Trophoblast cell (in vitro differentiated cells and primary cell): ENCODE data around the gene RSL1D1.
A peak's percentile ranks its signal among the peaks of the same experiment; 100 is the strongest.

ENCODE experiments used
- DNase-seq, 2 donors: peaks; one replicate each; pipeline ENCODE4 v3.0.0-alpha.2; 2016
- H2AFZ ChIP-seq: 2 replicates; pipeline ENCODE4 v1.6.1; 2013; ENCODE audit warnings: low read length, moderate library complexity, mild to moderate bottlenecking; ENCODE audit not compliant: insufficient read depth, poor library complexity
- H2AK5ac ChIP-seq: 2 replicates; pipeline ENCODE4 v1.6.1; 2013; ENCODE audit warnings: mild to moderate bottlenecking, low read length
- H2BK120ac ChIP-seq: 2 replicates; pipeline ENCODE4 v1.6.1; 2013; ENCODE audit warnings: low read length, mild to moderate bottlenecking, moderate library complexity; ENCODE audit not compliant: insufficient read depth, poor library complexity
- H2BK12ac ChIP-seq: 2 replicates; pipeline ENCODE4 v1.6.1; 2013; ENCODE audit warnings: mild to moderate bottlenecking, low read length, moderate library complexity
- H2BK5ac ChIP-seq: 2 replicates; pipeline ENCODE4 v1.6.1; 2013; ENCODE audit warnings: low read length, low read depth, moderate library complexity, mild to moderate bottlenecking; ENCODE audit not compliant: poor library complexity
- H3K14ac ChIP-seq: 2 replicates; pipeline ENCODE4 v1.6.1; 2013; ENCODE audit warnings: mild to moderate bottlenecking, low read length
- H3K18ac ChIP-seq: 2 replicates; pipeline ENCODE4 v1.6.1; 2013; ENCODE audit warnings: mild to moderate bottlenecking, low read length
- H3K23ac ChIP-seq: 2 replicates; pipeline ENCODE4 v1.6.1; 2013; ENCODE audit warnings: low read length
- H3K27ac ChIP-seq: 2 replicates; pipeline ENCODE4 v1.5.1; 2013; ENCODE audit warnings: low read depth, mild to moderate bottlenecking, inconsistent platforms, low read length, moderate library complexity
- H3K27me3 ChIP-seq: 2 replicates; pipeline ENCODE4 v1.6.1; 2013; ENCODE audit warnings: inconsistent platforms, mild to moderate bottlenecking, low read length, moderate library complexity; ENCODE audit not compliant: insufficient read depth
- H3K36me3 ChIP-seq, 2 experiments: 1 replicate in 1 of 2; 2 replicates in 1 of 2; pipeline ENCODE4 v1.6.1; 2013; ENCODE audit warnings: low read length in 2 of 2, mild to moderate bottlenecking in 2 of 2, moderate library complexity in 1 of 2; ENCODE audit not compliant: insufficient read depth in 2 of 2, control insufficient read depth in 1 of 2
- H3K4ac ChIP-seq: 2 replicates; pipeline ENCODE4 v1.6.1; 2013; ENCODE audit warnings: low read depth, mild to moderate bottlenecking, low read length, moderate library complexity
- H3K4me1 ChIP-seq, 2 experiments: 1 replicate in 1 of 2; 2 replicates in 1 of 2; pipeline ENCODE4 v1.6.1; 2013; ENCODE audit warnings: low read length in 2 of 2, mild to moderate bottlenecking in 2 of 2, moderate library complexity in 1 of 2; ENCODE audit not compliant: insufficient read depth in 2 of 2, control insufficient read depth in 1 of 2
- H3K4me2 ChIP-seq: 2 replicates; pipeline ENCODE4 v1.6.1; 2013; ENCODE audit warnings: inconsistent platforms, mild to moderate bottlenecking, low read length, moderate library complexity
- H3K4me3 ChIP-seq: 2 replicates; pipeline ENCODE4 v1.5.1; 2013; ENCODE audit warnings: mild to moderate bottlenecking, low read depth, low read length, inconsistent platforms
- H3K79me1 ChIP-seq: one replicate; pipeline ENCODE4 v1.6.1; 2013; ENCODE audit warnings: low read length
- H3K79me2 ChIP-seq: 2 replicates; pipeline ENCODE4 v1.6.1; 2013; ENCODE audit warnings: low read length, mild to moderate bottlenecking; ENCODE audit not compliant: control insufficient read depth, insufficient read depth, poor library complexity
- H3K9ac ChIP-seq: 2 replicates; pipeline ENCODE4 v1.6.1; 2013; ENCODE audit warnings: mild to moderate bottlenecking, low read length
- H3K9me3 ChIP-seq: 2 replicates; pipeline ENCODE4 v1.6.1; 2013; ENCODE audit warnings: low read depth, mild to moderate bottlenecking, control low read depth, inconsistent platforms, low read length; ENCODE audit not compliant: insufficient read depth
- H4K12ac ChIP-seq: 2 replicates; pipeline ENCODE4 v1.6.1; 2013; ENCODE audit warnings: low read depth, mild to moderate bottlenecking, low read length, moderate library complexity
- H4K8ac ChIP-seq: 2 replicates; pipeline ENCODE4 v1.6.1; 2013; ENCODE audit warnings: low read depth, mild to moderate bottlenecking, low read length, moderate library complexity
- H4K91ac ChIP-seq: one replicate; pipeline ENCODE4 v1.6.1; 2013; ENCODE audit warnings: low read depth, mild to moderate bottlenecking, low read length, moderate library complexity
- WGBS: extraction: QIAGEN DNeasy Blood & Tissue Kit; methylation state at CpG from one replicate; pipeline ENCODE4 v1.1.7; 2013; ENCODE audit warnings: missing lambda C conversion rate; ENCODE audit not compliant: insufficient read length, insufficient coverage; ENCODE audit errors: extremely low coverage; 5-methylcytosine and 5-hydroxymethylcytosine counted together

Gene RSL1D1

DNA sequence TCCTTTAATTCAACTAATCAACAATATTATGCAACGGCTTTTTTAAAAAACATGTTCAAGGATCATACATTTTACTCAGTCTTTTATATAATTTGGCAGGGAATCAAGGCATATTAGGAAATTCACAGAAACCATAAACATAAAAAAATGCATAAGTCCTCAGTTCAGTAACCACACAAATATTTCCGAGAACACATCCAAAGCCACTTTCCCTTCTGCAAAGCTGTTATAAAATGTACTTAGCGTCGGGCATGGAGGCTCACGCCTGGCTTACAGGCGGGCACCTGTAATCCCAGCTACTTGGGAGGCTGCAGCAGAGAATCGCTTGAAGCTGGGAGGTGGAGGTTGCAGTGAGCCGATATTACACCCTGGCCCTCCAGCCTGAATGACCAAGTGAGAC lies 44.6 kb downstream of the RSL1D1 start:
- Histone ChIP-seq H4K12ac (no peak overlapping the region), H3K18ac (no peak overlapping the region), H3K9me3 (no peaks in the 10 kb centered on the region), H4K8ac (no peak overlapping the region), H3K36me3 (no peaks in the 10 kb centered on the region), H3K4me2 (no peak overlapping the region), H3K79me2 (no peaks in the 10 kb centered on the region), H2AFZ (no peak overlapping the region), H3K4ac (no peak overlapping the region), H4K91ac (no peak overlapping the region), H2AK5ac (no peak overlapping the region), H3K23ac (no peak overlapping the region), H3K27me3 (no peaks in the 10 kb centered on the region), H2BK12ac (no peak overlapping the region), H2BK120ac (no peak overlapping the region), H3K27ac (no peak overlapping the region), H3K14ac (no peak overlapping the region), H3K9ac (no peak overlapping the region), H3K4me1 (peaks cover 0 to 1% of the 10 kb centered on the region in 2 experiments), H3K79me1 (no peaks in the 10 kb centered on the region), H3K4me3 (no peak overlapping the region), H2BK5ac (no peak overlapping the region)
- DNase-seq = no peak
- no CpG with 5 or more reads among the region's 8 CpGs for WGBS

DNA sequence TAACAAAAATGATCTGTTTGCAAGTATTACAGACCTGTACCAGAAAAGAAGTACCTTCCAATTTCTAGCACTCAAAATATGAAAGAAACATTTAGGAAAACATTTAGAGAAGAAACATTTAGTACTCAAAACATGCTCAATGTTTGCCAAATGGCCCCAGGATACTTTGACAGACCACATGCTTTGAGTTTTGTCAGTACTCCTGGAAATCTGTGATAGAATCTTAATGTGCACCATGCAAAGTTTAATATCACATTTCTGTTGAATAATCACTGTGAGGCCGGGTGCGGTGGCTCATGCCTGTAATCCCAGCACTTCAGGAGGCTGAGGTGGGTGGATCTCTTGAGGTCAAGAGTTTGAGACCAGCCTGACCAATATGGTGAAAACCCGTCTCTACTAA lies 45.8 kb downstream of the RSL1D1 start:
- H3K4me1 ChIP-seq = peaks cover 0 to 5% of the 10 kb centered on the region in 2 experiments
- H3K18ac ChIP-seq = no peak overlapping the region
- no peaks in the 10 kb centered on the region for H3K79me2 ChIP-seq
- H4K12ac ChIP-seq = no peak overlapping the region
- H3K27ac ChIP-seq = no peak overlapping the region
- no peak overlapping the region for H2BK5ac ChIP-seq
- DNase-seq = no peak
- no peaks in the 10 kb centered on the region for H3K36me3 ChIP-seq
- no peaks in the 10 kb centered on the region for H3K27me3 ChIP-seq
- H2BK120ac ChIP-seq = no peak overlapping the region
- no peak overlapping the region for H4K8ac ChIP-seq
- H3K9me3 ChIP-seq = no peaks in the 10 kb centered on the region
- H2AFZ ChIP-seq = no peak overlapping the region
- no CpG with 5 or more reads among the region's 3 CpGs for WGBS
- H3K79me1 ChIP-seq = no peaks in the 10 kb centered on the region
- no peak overlapping the region for H4K91ac ChIP-seq
- no peak overlapping the region for H3K4me3 ChIP-seq
- H3K14ac ChIP-seq = no peak overlapping the region
- no peak overlapping the region for H3K23ac ChIP-seq
- H2BK12ac ChIP-seq = no peak overlapping the region
- H3K4me2 ChIP-seq = no peak overlapping the region
- no peak overlapping the region for H3K9ac ChIP-seq
- H2AK5ac ChIP-seq = no peak overlapping the region
- H3K4ac ChIP-seq = no peak overlapping the region

DNA sequence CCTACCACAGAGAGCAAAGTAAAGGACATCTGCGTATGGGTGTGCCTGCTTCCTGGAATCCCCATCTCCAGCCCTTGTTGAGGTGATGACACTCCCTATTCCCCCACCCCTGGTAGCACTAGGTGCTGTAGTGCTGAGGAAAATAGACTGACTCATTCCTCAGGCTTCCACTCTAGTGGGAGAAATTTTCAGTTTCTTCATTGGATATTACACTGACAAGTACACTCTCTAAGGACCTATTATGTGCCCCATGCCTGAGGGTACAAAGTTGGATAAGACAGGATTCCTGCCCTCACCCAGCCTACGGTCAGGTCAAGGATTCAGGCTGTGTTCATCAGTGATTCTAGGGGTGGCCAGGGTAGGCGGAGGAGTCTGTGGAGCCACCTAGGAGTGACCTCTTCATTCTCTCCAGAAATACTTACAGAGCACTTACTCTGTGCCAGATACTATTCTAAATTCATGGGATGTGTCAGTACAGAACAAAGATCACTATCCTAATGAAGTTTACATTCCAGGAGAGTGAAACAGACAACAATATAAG lies 49.8 kb downstream of the RSL1D1 start:
- no peak overlapping the region for H4K8ac ChIP-seq
- H3K27me3 ChIP-seq = no peaks in the 10 kb centered on the region
- H3K36me3 ChIP-seq = no peaks in the 10 kb centered on the region
- H2AFZ ChIP-seq = no peak overlapping the region
- H2AK5ac ChIP-seq = no peak overlapping the region
- no peak overlapping the region for H4K91ac ChIP-seq
- H3K27ac ChIP-seq = no peak overlapping the region
- peaks cover 8% of the 10 kb centered on the region for H3K79me2 ChIP-seq
- peaks cover 5 to 14% of the 10 kb centered on the region in 2 experiments for H3K4me1 ChIP-seq
- H3K79me1 ChIP-seq = peaks cover 10% of the 10 kb centered on the region
- peak overlapping the region; percentile 31 for H3K4me2 ChIP-seq
- DNase-seq = peak; percentile 66 to 78
- H4K12ac ChIP-seq = no peak overlapping the region
- no peak overlapping the region for H3K4me3 ChIP-seq
- no peak overlapping the region for H3K14ac ChIP-seq
- WGBS = no CpG with 5 or more reads among the region's 3 CpGs
- no peak overlapping the region for H2BK5ac ChIP-seq
- H2BK12ac ChIP-seq = no peak overlapping the region
- no peak overlapping the region for H3K23ac ChIP-seq
- H2BK120ac ChIP-seq = no peak overlapping the region
- H3K9me3 ChIP-seq = no peaks in the 10 kb centered on the region
- no peak overlapping the region for H3K4ac ChIP-seq
- no peak overlapping the region for H3K18ac ChIP-seq
- H3K9ac ChIP-seq = no peak overlapping the region

DNA sequence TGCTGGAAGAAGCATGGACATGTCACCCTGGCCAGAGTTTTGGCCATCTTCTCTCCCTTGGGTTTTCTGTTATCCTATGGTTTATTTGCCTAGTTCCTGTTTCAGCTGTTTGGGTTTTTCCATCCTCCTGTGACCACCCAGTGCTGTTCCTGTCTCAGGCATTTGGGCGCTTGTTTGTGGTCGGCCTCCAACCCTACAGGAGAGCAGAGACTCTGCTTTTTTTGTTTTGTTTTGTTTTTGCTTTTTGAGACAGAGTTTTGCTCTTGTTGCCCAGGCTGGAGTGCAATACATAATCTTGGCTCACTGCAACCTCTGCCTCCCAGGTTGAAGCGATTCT lies 51.0 kb downstream of the RSL1D1 start:
- no peaks in the 10 kb centered on the region for H3K36me3 ChIP-seq
- no peak overlapping the region for H3K4ac ChIP-seq
- H3K4me3 ChIP-seq = no peak overlapping the region
- H3K23ac ChIP-seq = no peak overlapping the region
- H3K27me3 ChIP-seq = no peaks in the 10 kb centered on the region
- no peak overlapping the region for H3K9ac ChIP-seq
- H3K14ac ChIP-seq = no peak overlapping the region
- H4K12ac ChIP-seq = no peak overlapping the region
- no peak overlapping the region for H2BK120ac ChIP-seq
- H4K91ac ChIP-seq = no peak overlapping the region
- no peak overlapping the region for H4K8ac ChIP-seq
- no peak overlapping the region for H3K4me2 ChIP-seq
- H2BK12ac ChIP-seq = no peak overlapping the region
- WGBS = no CpG with 5 or more reads among the region's 3 CpGs
- peaks cover 14% of the 10 kb centered on the region for H3K79me1 ChIP-seq
- H3K79me2 ChIP-seq = peaks cover 12% of the 10 kb centered on the region
- H3K9me3 ChIP-seq = no peaks in the 10 kb centered on the region
- no peak overlapping the region for H2AK5ac ChIP-seq
- peaks cover 5 to 14% of the 10 kb centered on the region in 2 experiments for H3K4me1 ChIP-seq
- H2BK5ac ChIP-seq = no peak overlapping the region
- DNase-seq = no peak
- H3K18ac ChIP-seq = no peak overlapping the region
- H2AFZ ChIP-seq = no peak overlapping the region
- no peak overlapping the region for H3K27ac ChIP-seq
